Omental fat pad (tissue), 4 donors: ENCODE results near the gene CD1C. TPM values are rescaled to one million over a fixed set of nuclear protein-coding genes. Genes with fewer than 3 reads are reported as not detected.
"Not testable (repeated sequence)": the region's sequence is repeated elsewhere in the genome, so short reads cannot be mapped to it uniquely, and the experiment has no call there.

Experiments used
- ATAC-seq: fragments of 150-250 bp; one replicate; pipeline ENCODE4 v1.9.1; 2016; ENCODE audit warnings: mild to moderate bottlenecking, moderate library complexity; ENCODE audit not compliant: low FRiP score
- DNase-seq: peaks from one replicate; pipeline ENCODE4 v3.0.0-alpha.2; 2019; ENCODE audit warnings: low spot score
- total RNA-seq, 4 donors: library from RNA; depleted of rRNA; stranded (reverse); fragments of >200 nt; gene quantifications; one replicate each; pipeline ENCODE4 v1.1.0, GENCODE V29; 2016
- TF ChIP-seq, protein P1 (sequence below), 3 donors: fragments of 450-650 bp; IDR thresholded peaks; one replicate each; pipeline ENCODE4 v1.5.1; 2016 to 2017; ENCODE audit warnings: antibody characterized with exemption in 3 of 3, mild to moderate bottlenecking in 3 of 3, moderate library complexity in 2 of 3

CD1C gene
- total RNA-seq, 4 donors from 2014 or later = 0.74 to 0.96 (median 0.94) TPM; not detected in 1

DNA sequence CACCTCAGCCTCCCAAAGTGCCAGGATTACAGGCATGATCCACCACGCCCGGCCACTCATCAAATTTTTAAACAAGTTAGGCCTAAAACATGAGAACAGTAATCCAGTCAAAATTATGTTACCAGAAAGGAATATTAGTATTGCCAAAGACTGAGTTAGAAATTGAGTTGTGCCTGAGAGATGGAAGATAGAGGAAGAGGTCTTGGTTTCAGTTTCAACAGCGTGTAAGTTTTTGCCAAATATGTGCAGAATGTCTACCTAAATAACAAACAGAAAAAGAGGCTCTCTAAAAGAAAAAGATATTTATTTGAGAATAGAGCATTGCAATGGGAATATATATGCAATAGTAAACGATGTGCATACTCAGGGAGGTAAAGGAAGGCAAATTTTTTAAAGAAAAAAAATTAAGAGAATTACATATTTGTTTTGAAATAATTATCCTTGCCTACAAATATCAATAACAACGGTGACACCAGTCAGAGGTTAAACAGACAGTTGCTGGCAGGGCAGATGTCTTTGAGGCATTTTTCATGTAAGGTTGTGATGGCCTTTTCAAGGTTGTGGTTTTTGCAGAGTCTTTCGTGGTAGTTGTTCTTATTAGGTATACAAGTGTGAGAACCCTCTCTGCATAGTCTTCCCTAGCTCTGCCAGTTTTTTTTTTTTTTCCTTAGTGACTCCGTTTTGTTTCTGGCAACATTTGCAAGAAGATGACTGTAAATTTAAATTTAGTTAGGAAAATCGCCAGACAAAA, 43.9 kb downstream of the CD1C start:
- TF ChIP-seq, protein P1, sequence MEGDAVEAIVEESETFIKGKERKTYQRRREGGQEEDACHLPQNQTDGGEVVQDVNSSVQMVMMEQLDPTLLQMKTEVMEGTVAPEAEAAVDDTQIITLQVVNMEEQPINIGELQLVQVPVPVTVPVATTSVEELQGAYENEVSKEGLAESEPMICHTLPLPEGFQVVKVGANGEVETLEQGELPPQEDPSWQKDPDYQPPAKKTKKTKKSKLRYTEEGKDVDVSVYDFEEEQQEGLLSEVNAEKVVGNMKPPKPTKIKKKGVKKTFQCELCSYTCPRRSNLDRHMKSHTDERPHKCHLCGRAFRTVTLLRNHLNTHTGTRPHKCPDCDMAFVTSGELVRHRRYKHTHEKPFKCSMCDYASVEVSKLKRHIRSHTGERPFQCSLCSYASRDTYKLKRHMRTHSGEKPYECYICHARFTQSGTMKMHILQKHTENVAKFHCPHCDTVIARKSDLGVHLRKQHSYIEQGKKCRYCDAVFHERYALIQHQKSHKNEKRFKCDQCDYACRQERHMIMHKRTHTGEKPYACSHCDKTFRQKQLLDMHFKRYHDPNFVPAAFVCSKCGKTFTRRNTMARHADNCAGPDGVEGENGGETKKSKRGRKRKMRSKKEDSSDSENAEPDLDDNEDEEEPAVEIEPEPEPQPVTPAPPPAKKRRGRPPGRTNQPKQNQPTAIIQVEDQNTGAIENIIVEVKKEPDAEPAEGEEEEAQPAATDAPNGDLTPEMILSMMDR (IDR thresholded peaks at IDR 0.05) = no peak
- DNase-seq = no peak
- ATAC-seq = no peak

DNA sequence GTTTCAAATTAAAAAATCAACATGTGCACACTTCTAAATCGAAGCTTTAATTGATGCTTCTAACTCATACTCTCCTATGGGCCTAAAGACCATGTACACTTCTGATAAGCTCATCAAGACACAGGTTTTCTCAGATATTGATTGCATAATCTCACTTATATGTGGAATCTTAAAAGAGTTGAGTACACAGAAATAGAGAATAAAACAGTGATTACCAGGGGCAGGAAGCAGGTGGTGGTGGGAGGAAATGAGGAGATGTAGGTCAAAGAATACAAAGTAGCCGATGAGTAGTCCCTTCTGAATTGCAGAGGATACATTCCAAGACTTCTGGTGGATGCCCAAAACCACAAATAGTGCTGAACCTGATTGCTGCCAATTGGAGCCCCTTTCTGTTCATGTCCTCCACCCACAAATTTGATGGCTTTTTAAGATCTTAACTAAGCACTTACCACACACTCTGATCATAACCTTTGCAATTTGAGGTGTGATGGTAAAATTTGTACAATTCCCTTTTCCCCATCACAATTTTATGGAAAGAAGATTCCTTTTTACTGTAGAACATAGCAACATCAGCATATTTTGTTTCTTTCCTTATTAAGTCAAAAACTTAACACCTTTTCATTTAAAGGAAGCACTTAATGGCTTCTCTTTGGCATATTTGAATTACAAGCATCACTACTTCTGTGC, 44.9 kb downstream of the CD1C start:
- no peak for ATAC-seq
- TF ChIP-seq, protein P1 (IDR thresholded peaks at IDR 0.05) = no peak
- DNase-seq = no peak

DNA sequence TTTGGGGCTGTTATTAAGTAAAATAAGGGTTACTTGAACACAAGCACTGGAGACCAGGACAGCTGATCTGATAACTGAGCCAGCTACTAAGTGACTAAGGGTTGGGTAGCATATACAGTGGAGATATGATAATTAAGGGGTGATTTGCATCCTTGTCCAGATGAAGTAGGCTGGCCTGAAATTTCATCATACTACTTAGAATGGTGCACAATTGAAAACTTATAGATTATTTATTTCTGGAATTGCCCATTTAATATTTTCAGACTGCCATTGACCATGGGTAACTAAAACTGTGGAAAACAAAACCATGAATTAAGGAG, 45.5 kb downstream of the CD1C start:
- DNase-seq (no peak), ATAC-seq (no peak)
- TF ChIP-seq, protein P1 (IDR thresholded peaks at IDR 0.05) = no peak

DNA sequence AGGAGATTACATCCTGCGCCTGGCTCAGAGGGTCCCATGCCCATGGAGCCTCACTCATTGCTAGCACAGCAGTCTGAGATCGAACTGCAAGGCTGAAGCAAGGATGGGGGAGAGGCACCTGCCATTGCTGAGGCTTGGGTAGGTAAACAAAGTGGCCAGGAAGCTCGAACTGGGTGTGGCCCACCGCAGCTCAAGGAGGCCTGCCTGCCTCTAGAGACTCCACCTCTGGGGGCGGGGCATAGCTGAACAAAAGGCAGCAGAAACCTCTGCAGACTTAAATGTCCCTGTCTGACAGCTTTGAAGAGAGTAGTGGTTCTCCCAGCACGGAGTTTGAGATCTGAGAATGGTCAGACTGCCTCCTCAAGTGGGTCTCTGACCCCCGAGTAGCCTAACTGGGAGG, 46.7 kb downstream of the CD1C start:
- not testable (repeated sequence) for DNase-seq, ATAC-seq

Other genes starting within 250 kb of the CD1C start
- gene CD1D, start 109.0 kb upstream of the CD1C start, total RNA-seq = 1 to 10 TPM in 3 of 4 donors, under 1 TPM in 1; 0.84 to 3.7 (median 3.1) TPM
- gene CD1A, start 35.5 kb upstream of the CD1C start, total RNA-seq = not detected
- gene CD1B, start 41.6 kb downstream of the CD1C start, total RNA-seq = under 1 TPM in 1 of 4 donors, not detected in 3; 0.38 TPM
- under 1 TPM in 1 of 4 donors, not detected in 3; 0.44 TPM for gene CD1E, start 64.0 kb downstream of the CD1C start, total RNA-seq
- gene OR10T2, start 109.5 kb downstream of the CD1C start, total RNA-seq = not detected
- gene OR10K2, start 136.3 kb downstream of the CD1C start, total RNA-seq = not detected
- gene OR10K1, start 171.9 kb downstream of the CD1C start, total RNA-seq = not detected
- not detected for gene OR10R2, start 182.3 kb downstream of the CD1C start, total RNA-seq